NCI-H345 (cell line): ENCODE results near the gene ZBTB25.

Experiments used
- DNase-seq: peaks from one replicate; lab custom pipeline; 2025; lab: John Stamatoyannopoulos, UW

The ZBTB25 gene

GRCh38 chr14:64515053-64515452 is 11.4 kb upstream of the ZBTB25 start:
- DNase-seq: no peak

- no peak for DNase-seq
These were observed 9.6 kb upstream of the ZBTB25 start for GRCh38 chr14:64513271-64513670.

GRCh38 chr14:64510825-64511671 is 7.4 kb upstream of the ZBTB25 start:
- peak; percentile 74 for DNase-seq

- DNase-seq: no peak
These were observed 5.4 kb upstream of the ZBTB25 start for GRCh38 chr14:64509036-64509435.

- DNase-seq: no peak
These were observed 4.7 kb upstream of the ZBTB25 start for GRCh38 chr14:64508215-64508776.

GRCh38 chr14:64507376-64508156 is 3.9 kb upstream of the ZBTB25 start:
- no peak for DNase-seq

GRCh38 chr14:64506721-64507120 is 3.1 kb upstream of the ZBTB25 start:
- no peak for DNase-seq

GRCh38 chr14:64504897-64505794 is 1.5 kb upstream of the ZBTB25 start:
- DNase-seq: peak; percentile 87

- DNase-seq: peak; percentile 84
These were observed 765 bp upstream of the ZBTB25 start, which contains the start of gene ZBTB1 for GRCh38 chr14:64504310-64504896. Gene ZBTB1 (plus strand): TSS chr14:64504770. CDS start chr14:64521505, 16,735 bp downstream.

GRCh38 chr14:64502887-64503433 is 678 bp downstream of the ZBTB25 start:
- peak; percentile 35 for DNase-seq

- no peak for DNase-seq
These were observed 1.2 kb downstream of the ZBTB25 start for GRCh38 chr14:64502456-64502855.

GRCh38 chr14:64501411-64502171 is 2.0 kb downstream of the ZBTB25 start:
- DNase-seq: no peak

- no peak for DNase-seq
These were observed 3.5 kb downstream of the ZBTB25 start for GRCh38 chr14:64500088-64500487.

GRCh38 chr14:64496764-64497163 is 6.9 kb downstream of the ZBTB25 start:
- no peak for DNase-seq

- DNase-seq: no peak
These were observed 8.4 kb downstream of the ZBTB25 start for GRCh38 chr14:64495252-64495651.

- DNase-seq: no peak
These were observed 10.2 kb downstream of the ZBTB25 start for GRCh38 chr14:64493455-64493854.

GRCh38 chr14:64491637-64492036 is 12.0 kb downstream of the ZBTB25 start:
- DNase-seq: no peak

GRCh38 chr14:64488590-64489099 is 15.0 kb downstream of the ZBTB25 start:
- DNase-seq: no peak

GRCh38 chr14:64478634-64479250 is 24.9 kb downstream of the ZBTB25 start:
- DNase-seq: no peak

- no peak for DNase-seq
These were observed 27.2 kb downstream of the ZBTB25 start for GRCh38 chr14:64476438-64476837.
